ENCODE measurements around the gene WDR54. TPM values are rescaled to one million over a fixed set of nuclear protein-coding genes. Genes with fewer than 3 reads are reported as not detected.

Gene WDR54, protein sequence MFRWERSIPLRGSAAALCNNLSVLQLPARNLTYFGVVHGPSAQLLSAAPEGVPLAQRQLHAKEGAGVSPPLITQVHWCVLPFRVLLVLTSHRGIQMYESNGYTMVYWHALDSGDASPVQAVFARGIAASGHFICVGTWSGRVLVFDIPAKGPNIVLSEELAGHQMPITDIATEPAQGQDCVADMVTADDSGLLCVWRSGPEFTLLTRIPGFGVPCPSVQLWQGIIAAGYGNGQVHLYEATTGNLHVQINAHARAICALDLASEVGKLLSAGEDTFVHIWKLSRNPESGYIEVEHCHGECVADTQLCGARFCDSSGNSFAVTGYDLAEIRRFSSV
- 75.2 to 80.4 TPM (median 77.7 TPM) in 5 replicates for total RNA-seq (2022; extraction: Qiagen RNA extraction)

DNA sequence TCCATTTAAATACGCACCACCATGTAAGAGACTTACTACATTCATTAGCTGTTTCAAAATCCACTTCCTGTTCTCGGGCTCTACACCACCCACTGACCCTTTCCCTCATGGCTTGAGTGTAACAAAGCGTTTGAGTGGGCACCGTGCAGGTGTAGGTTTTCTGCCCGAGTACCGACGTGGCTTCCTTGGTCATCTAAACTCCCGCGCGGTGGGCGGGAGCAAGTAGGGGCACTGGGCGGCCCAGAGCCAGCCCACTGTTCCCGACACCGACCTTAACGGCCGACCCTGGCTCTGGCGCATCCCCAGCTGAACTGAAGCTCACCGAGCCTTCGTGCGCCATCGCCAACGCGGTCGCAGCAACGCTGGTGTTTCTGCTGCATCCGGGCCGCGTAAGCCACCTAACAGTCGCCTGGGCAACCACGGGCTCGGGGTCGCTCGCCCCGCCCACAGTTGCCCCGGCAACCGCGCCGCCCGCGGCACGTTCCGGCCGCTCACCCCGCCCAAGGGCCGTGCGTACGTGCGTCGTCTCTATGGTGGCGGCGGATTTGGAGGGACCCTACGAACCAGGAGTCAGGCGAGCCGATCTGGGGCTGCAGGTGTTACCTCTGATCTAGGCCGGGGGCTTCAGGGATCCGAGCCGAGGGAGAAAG, at the start of gene WDR54, which contains the start of gene C2orf81:
TSS of gene WDR54 (plus strand) at position 510 of the 650 bp plus-strand sequence. CDS start 424 bp downstream, outside the sequence.
TSS of gene C2orf81 (minus strand) at position 399 of the 650 bp plus-strand sequence. CDS start at position 340, 59 bp downstream.

DNA sequence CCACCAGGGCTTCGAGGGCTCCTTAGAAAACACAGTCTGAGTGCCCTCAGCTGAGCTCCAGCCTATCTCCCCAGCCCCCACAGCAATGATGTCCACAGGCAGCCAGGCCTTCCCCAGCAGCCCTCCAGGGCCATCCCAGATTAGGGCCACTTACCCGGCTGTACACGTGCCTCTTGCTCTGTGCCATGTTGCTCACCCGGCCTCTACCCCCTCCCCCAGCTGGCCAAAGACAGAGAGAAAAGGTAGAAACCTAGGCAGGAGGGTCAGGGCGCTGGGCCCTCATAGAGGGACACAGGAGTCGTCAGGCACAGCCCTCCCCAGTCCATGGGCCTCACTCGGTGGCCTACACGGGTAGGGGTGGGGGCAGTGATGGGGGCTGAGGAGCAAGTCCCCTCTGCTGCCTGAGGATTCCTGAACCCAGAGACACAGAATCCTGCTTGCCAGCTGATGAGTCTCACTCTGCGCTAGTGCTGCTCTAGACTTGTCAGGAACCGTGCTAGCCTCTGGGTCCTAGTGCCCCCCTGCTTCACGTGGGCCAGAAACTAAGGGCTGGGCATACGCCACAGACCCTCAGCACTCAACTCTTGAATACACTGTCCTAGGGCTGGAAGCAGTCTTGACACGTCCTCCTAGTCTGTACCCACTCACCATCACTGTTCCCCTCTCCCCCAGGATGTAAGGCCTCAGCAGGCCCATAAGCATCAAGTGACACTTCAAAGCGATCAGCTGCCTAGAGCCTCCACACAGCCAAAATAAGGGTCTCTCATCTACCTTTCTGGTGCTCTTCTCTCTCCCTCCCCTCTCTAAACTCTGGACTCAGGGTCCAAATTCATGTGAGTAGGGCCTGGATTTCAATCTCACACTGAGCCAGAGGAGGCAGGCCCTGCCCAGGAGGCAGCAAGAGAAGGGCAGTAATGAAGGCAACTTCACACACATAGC, 41.4 kb upstream of the WDR54 start, which contains the start of gene DCTN1:
TSS of gene DCTN1 (minus strand) at position 461 of the 939 bp plus-strand sequence. CDS start at position 187, 274 bp downstream.

DNA sequence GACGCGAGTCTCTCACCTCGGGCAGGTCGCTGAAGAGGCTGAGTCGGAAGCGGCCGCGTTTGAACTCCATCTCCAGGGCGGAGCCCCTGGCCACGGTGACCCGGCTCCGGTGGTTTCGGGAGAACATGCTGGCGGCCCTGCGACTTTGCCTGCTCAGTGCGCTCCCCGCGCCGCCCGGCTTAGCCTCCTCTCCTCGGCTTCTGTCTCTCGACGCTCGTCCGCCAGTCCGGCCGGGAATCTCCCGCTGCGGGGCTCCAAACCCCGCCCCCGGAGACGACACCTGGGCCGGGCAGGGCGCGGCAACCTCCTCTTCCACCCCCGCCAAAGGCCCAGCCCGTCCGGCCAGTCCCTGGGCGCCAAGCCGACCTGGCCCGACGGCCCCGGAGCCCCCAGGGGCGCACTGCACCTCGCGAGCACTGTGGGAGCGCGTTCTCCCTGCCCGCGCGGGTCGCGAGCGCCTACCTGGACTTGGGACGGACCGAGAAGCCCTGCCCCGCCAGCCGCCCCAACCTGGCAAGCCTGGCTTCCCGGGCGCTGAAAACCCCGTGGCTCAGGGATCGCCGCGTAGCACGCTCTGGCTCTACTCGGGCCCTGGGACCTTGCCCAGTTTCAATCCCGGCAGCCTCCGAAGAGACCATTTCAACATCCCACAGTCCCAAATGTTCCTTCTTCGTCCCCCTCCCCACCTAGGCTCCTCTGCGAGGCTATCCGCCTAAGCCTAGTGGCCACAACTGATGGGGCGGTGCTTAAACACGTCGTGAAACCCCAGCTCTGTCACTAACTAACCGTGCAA, 20.4 kb downstream of the WDR54 start, which contains the start of gene RTKN:
TSS of gene RTKN (minus strand) at position 248 of the 793 bp plus-strand sequence. CDS start at position 127, 121 bp downstream.

DNA sequence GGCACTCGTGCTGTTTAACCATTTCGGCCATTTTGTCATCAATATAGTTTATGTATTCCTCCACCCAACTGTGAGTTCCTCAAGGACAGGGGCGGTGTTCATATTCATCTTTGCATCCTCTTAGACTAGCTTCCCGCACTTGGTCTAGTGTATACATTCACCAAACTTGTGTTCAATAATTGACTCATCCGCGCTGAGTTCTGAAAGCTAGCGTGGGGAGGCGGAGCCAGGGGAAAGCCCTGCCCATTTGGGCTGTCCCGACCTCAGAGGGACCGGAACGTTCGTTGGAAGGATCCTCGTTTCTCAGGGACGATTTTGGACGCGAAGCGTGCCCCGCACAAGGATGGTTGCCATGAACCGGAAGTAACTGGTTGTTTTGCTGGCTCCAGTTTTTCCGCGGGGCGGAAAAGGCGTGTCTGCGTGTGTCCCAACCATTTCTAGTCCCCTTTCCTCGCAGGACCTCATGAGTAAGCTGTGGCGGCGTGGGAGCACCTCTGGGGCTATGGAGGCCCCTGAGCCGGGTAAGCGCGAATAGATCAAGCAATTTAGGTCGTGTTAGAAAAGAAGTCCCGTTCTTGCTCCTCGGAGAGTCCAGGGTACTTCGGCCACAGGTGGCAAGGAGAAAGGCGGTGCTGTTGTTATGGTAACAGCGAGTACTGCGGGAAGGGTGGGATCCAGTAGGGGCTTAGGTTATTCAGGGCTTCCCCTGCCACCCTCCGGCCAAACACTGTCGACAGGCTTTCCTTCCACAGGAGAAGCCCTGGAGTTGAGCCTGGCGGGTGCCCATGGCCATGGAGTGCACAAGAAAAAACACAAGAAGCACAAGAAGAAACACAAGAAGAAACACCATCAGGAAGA, 33.4 kb downstream of the WDR54 start, which contains the start of gene INO80B:
TSS of gene INO80B (plus strand) at position 434 of the 858 bp plus-strand sequence. CDS start at position 464, 30 bp downstream.

DNA sequence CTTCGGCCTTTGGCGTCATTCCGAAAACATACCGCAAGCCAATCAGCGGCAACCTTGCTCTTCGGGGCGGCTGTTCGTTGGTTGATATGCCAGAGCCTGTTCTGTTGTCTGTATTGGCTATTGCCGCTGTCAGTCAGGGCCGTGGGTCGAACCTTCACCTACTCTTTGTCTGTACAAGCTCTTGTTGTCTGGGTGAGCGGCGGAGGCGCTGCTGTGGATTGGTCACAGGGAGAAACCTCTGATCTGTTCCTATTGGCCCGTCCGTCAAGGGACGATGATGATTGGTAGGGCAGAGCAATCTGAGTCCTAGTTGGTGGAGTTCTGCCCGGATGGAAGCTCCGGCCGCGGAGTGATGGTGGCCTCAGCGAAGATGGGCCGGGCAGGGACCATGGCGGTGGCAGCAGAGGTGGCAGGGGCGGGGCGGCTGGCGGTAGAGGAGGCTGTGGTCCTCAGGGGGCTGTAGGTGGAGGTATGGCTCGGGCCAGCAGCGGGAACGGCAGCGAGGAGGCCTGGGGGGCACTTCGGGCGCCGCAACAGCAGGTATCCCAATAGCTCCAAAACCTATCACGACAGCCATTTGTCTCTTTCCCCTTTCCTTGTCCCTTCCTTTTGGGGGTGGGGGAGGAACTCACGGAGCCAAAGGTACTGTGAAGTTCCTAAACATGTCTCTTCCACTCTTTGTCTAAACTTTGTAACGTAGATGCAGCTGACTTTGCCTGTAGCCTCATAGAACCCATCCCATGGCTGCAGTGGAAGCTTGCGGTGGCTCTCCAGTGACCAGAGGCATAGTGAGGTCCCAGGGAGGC, 36.8 kb downstream of the WDR54 start, which contains the start of gene WBP1:
TSS of gene WBP1 (plus strand) at position 307 of the 806 bp plus-strand sequence. CDS start at position 472, 165 bp downstream.

DNA sequence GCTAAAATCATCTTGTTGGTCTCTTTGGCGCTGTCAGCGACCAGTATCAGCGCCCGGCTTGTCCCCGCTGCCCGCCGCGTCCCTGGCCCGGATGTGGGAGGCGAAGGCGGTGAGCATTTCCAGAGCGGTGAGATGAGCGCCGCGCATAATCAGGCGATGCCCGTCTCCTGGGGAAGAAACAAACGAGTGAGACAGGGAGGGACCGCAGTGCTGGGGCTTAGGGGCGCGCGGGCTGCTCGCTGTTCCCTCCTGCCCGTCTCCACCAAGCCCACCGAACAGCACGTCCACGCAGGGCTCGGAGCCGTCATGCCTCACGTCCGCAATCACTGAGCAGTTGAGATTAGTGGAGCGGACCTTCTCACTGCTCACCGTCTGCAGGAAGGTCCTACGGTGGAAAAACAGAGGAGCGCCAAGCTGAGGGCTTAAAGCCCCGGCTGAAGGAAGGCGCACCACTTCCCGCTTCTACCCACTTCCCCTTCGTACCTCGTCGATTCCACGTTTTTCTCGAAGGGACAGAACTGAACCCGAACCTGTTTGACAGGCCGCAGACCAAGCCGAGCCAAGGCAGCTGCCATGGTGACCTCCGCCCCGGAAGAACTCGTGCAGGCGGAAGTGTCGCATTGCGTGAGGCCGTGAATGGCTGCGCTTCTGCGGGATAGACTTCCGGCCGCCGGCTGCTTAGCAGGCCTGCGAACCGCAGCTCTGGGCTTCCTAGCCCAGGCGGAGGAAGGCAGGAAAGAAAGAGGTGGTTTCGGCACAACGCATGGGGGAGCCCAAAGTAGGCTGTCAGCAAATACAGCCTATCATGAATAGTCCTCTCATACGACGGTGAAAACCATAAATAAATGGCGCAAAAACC, 50.8 kb downstream of the WDR54 start, which contains the start of gene MRPL53:
TSS of gene MRPL53 (minus strand) at position 595 of the 859 bp plus-strand sequence. CDS start at position 575, 20 bp downstream.

Other genes with a start within 250 kb of the WDR54 start
- 65.4 to 99.2 TPM (median 89.0 TPM) in 5 replicates for gene MOB1A, start 242.9 kb upstream of the WDR54 start, total RNA-seq (2022; extraction: Qiagen RNA extraction)
- gene MTHFD2, start 223.1 kb upstream of the WDR54 start, total RNA-seq (2022; extraction: Qiagen RNA extraction) = 137 to 156 TPM (median 146 TPM) in 5 replicates
- gene SLC4A5, start 78.3 kb upstream of the WDR54 start, total RNA-seq (2022; extraction: Qiagen RNA extraction) = 0.15 to 0.34 TPM (median 0.28 TPM) in 5 replicates
- gene DCTN1, start 41.4 kb upstream of the WDR54 start, total RNA-seq (2022; extraction: Qiagen RNA extraction) = 108 to 168 TPM (median 160 TPM) in 5 replicates
- gene C2orf81, start 111 bp upstream of the WDR54 start, total RNA-seq (2022; extraction: Qiagen RNA extraction) = 3.3 to 3.7 TPM (median 3.6 TPM) in 5 replicates
- gene RTKN, start 20.2 kb downstream of the WDR54 start, total RNA-seq (2022; extraction: Qiagen RNA extraction) = 14.2 to 25.4 TPM (median 23.2 TPM) in 5 replicates
- gene INO80B, start 33.4 kb downstream of the WDR54 start, total RNA-seq (2022; extraction: Qiagen RNA extraction) = 42.3 to 51.4 TPM (median 47.4 TPM) in 5 replicates
- 44.4 to 86.4 TPM (median 77.7 TPM) in 5 replicates for gene WBP1, start 36.7 kb downstream of the WDR54 start, total RNA-seq (2022; extraction: Qiagen RNA extraction)
- gene MOGS, start 43.7 kb downstream of the WDR54 start, total RNA-seq (2022; extraction: Qiagen RNA extraction) = 37.2 to 52.8 TPM (median 51.3 TPM) in 5 replicates
- gene MRPL53, start 51.0 kb downstream of the WDR54 start, total RNA-seq (2022; extraction: Qiagen RNA extraction) = 108 to 154 TPM (median 133 TPM) in 5 replicates
- 6.6 to 14.5 TPM (median 12.6 TPM) in 5 replicates for gene CCDC142, start 61.3 kb downstream of the WDR54 start, total RNA-seq (2022; extraction: Qiagen RNA extraction)
- 10.6 to 16.6 TPM (median 15.0 TPM) in 5 replicates for gene TTC31, start 61.4 kb downstream of the WDR54 start, total RNA-seq (2022; extraction: Qiagen RNA extraction)
- gene LBX2, start 77.9 kb downstream of the WDR54 start, total RNA-seq (2022; extraction: Qiagen RNA extraction) = 2.7 to 3.7 TPM (median 3.0 TPM) in 5 replicates
- gene PCGF1, start 86.0 kb downstream of the WDR54 start, total RNA-seq (2022; extraction: Qiagen RNA extraction) = 29.3 to 38.9 TPM (median 31.6 TPM) in 5 replicates
- gene TLX2, start 92.7 kb downstream of the WDR54 start, total RNA-seq (2022; extraction: Qiagen RNA extraction) = 0.17 to 0.31 TPM (median 0.21 TPM) in 5 replicates
- 0.07 to 0.15 TPM (median 0.08 TPM) in 3 of 5 replicates, not detected in the others for gene DQX1, start 104.5 kb downstream of the WDR54 start, total RNA-seq (2022; extraction: Qiagen RNA extraction)
- 176 to 254 TPM (median 231 TPM) in 5 replicates for gene AUP1, start 108.0 kb downstream of the WDR54 start, total RNA-seq (2022; extraction: Qiagen RNA extraction)
- 31.4 to 39.0 TPM (median 38.8 TPM) in 5 replicates for gene HTRA2, start 108.2 kb downstream of the WDR54 start, total RNA-seq (2022; extraction: Qiagen RNA extraction)
- gene LOXL3, start 132.2 kb downstream of the WDR54 start, total RNA-seq (2022; extraction: Qiagen RNA extraction) = 0.22 to 0.58 TPM (median 0.35 TPM) in 5 replicates
- 3.5 to 5.2 TPM (median 4.4 TPM) in 5 replicates for gene DOK1, start 133.0 kb downstream of the WDR54 start, total RNA-seq (2022; extraction: Qiagen RNA extraction)
- not detected in 5 replicates for gene M1AP, start 226.6 kb downstream of the WDR54 start, total RNA-seq (2022; extraction: Qiagen RNA extraction)
- 8.4 to 13.4 TPM (median 11.8 TPM) in 5 replicates for gene SEMA4F, start 232.5 kb downstream of the WDR54 start, total RNA-seq (2022; extraction: Qiagen RNA extraction)

Data from A549 treated with dexamethasone at 1 μM for 4 hours (cell line).